HEK293 (cell line): ENCODE results near the gene ANKRD23.
"Not testable (repeated sequence)": the region's sequence is repeated elsewhere in the genome, so short reads cannot be mapped to it uniquely, and the experiment has no call there.

Experiments used
- CTCF ChIA-PET: fragments of 350-600 bp; formaldehyde crosslinking; extraction: SDS; loops from one replicate; lab custom pipeline; 2021; ENCODE audit warnings: antibody characterized with exemption; lab: Yijun Ruan, JAX
- POLR2A ChIA-PET: fragments of 300-600 bp; formaldehyde crosslinking; extraction: SDS; loops from one replicate; lab custom pipeline; 2020; ENCODE audit warnings: antibody characterized with exemption, inconsistent platforms; lab: Yijun Ruan, JAX
- H3K27ac ChIP-seq: fragments of 200-500 bp; sonication (Bioruptor generic); 2 replicates; pipeline ENCODE4 v1.5.1; 2014; ENCODE audit warnings: low read depth, low read length, control low read depth, inconsistent platforms; ENCODE audit errors: extremely low read depth
- H3K36me3 ChIP-seq, 2 experiments: fragments of 200-500 bp in 1 of 2; sonication (Bioruptor generic) in 1 of 2; 1 replicate in 1 of 2; 2 replicates in 1 of 2; pipeline ENCODE4 v1.5.1; 2014 to 2017; ENCODE audit warnings: inconsistent platforms in 2 of 2, low read length in 2 of 2; ENCODE audit not compliant: control insufficient read depth in 2 of 2, insufficient read depth in 1 of 2
- H3K4me1 ChIP-seq: fragments of 200-500 bp; sonication (Bioruptor generic); 2 replicates; pipeline ENCODE4 v1.5.1; 2014; ENCODE audit warnings: mild to moderate bottlenecking, low read length, inconsistent platforms; ENCODE audit not compliant: control insufficient read depth, insufficient read depth
- H3K4me3 ChIP-seq: 2 replicates; pipeline ENCODE4 v1.5.1; 2011; ENCODE audit warnings: low read depth, mild to moderate bottlenecking, control low read depth, low read length, moderate library complexity
- H3K9me3 ChIP-seq: fragments of 200-500 bp; sonication (Bioruptor generic); 2 replicates; pipeline ENCODE4 v1.5.1; 2014; ENCODE audit warnings: low read depth, low read length, inconsistent platforms; ENCODE audit not compliant: control insufficient read depth, insufficient read depth
- EGR2 ChIP-seq: fragments of 450-650 bp; formaldehyde crosslinking; IDR thresholded peaks from 2 replicates; pipeline ENCODE4 v1.5.1; 2016; ENCODE audit warnings: low read depth, missing biosample characterization, missing genetic modification characterization
- HOXC10 ChIP-seq: sonication (generic); formaldehyde crosslinking; IDR thresholded peaks from 2 replicates; pipeline ENCODE4 v1.8.1; 2023; ENCODE audit warnings: mild to moderate bottlenecking, missing genetic modification reagents
- OSR2 ChIP-seq: fragments of 450-650 bp; formaldehyde crosslinking; IDR thresholded peaks from 2 replicates; pipeline ENCODE4 v1.5.1; 2016; ENCODE audit warnings: missing biosample characterization, missing genetic modification characterization
- YY2 ChIP-seq: fragments of 450-650 bp; formaldehyde crosslinking; IDR thresholded peaks from 2 replicates; pipeline ENCODE4 v1.5.1; 2016; ENCODE audit warnings: missing biosample characterization, missing genetic modification characterization
- ZBTB20 ChIP-seq: fragments of 450-650 bp; formaldehyde crosslinking; IDR thresholded peaks from 2 replicates; pipeline ENCODE4 v1.5.1; 2016; ENCODE audit warnings: missing biosample characterization, missing genetic modification characterization
- ZBTB7A ChIP-seq: fragments of 450-650 bp; formaldehyde crosslinking; IDR thresholded peaks from 2 replicates; pipeline ENCODE4 v1.5.1; 2016; ENCODE audit warnings: low read depth, missing biosample characterization, missing genetic modification characterization
- ZNF10 ChIP-seq: fragments of 450-650 bp; formaldehyde crosslinking; IDR thresholded peaks from 2 replicates; pipeline ENCODE4 v1.5.1; 2017; ENCODE audit warnings: missing biosample characterization, missing genetic modification characterization
- ZNF155 ChIP-seq: fragments of 450-650 bp; formaldehyde crosslinking; IDR thresholded peaks from 2 replicates; pipeline ENCODE4 v1.5.1; 2016; ENCODE audit warnings: missing biosample characterization, missing genetic modification characterization
- ZNF16 ChIP-seq: fragments of 450-650 bp; formaldehyde crosslinking; IDR thresholded peaks from 2 replicates; pipeline ENCODE4 v1.5.1; 2016; ENCODE audit warnings: low read depth, missing biosample characterization, missing genetic modification characterization
- ZNF514 ChIP-seq: fragments of 450-650 bp; formaldehyde crosslinking; IDR thresholded peaks from 2 replicates; pipeline ENCODE4 v1.5.1; 2016; ENCODE audit warnings: missing biosample characterization, missing genetic modification characterization
- ZNF518A ChIP-seq: fragments of 450-650 bp; formaldehyde crosslinking; conservative IDR thresholded peaks from 2 replicates; pipeline ENCODE4 v1.5.1; 2016; ENCODE audit warnings: low read depth, missing biosample characterization, missing genetic modification characterization
- ZNF626 ChIP-seq: fragments of 450-650 bp; sonication (Bioruptor Pico); formaldehyde crosslinking; IDR thresholded peaks from 2 replicates; pipeline ENCODE4 v1.5.1; 2018; ENCODE audit warnings: missing biosample characterization, missing genetic modification characterization, inconsistent platforms
- ZNF664 ChIP-seq: fragments of 450-650 bp; formaldehyde crosslinking; IDR thresholded peaks from 2 replicates; pipeline ENCODE4 v1.5.1; 2016; ENCODE audit warnings: missing biosample characterization, missing genetic modification characterization
- ZNF76 ChIP-seq: fragments of 450-650 bp; formaldehyde crosslinking; IDR thresholded peaks from 2 replicates; pipeline ENCODE4; 2016; ENCODE audit warnings: low read depth, missing biosample characterization, missing genetic modification characterization, borderline replicate concordance
- ZNF776 ChIP-seq: fragments of 450-650 bp; formaldehyde crosslinking; IDR thresholded peaks from 2 replicates; pipeline ENCODE4 v1.5.0; 2017; ENCODE audit warnings: missing biosample characterization, missing genetic modification characterization, borderline replicate concordance
- TF ChIP-seq, protein P1 (sequence below): fragments of 450-650 bp; formaldehyde crosslinking; IDR thresholded peaks from 2 replicates; pipeline ENCODE4 v1.5.1; 2017; ENCODE audit warnings: missing biosample characterization, mild to moderate bottlenecking, missing genetic modification characterization, moderate library complexity

The ANKRD23 gene

DNA sequence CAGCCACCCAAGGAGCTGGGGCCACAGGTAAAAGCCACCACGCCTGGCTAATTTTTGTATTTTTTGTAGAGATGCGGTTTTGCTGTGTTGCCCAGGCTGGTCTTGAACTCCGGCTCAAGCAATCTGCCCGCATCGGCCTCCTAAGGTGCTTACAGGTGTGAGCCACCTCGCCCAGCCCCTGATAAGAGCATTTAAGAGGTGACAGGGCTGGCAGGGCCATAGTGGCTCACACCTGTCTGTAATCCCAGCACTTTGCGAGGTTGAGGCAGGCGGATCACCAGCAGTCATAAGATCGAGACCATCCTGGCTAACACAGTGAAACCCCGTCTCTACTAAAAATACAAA lies 36.7 kb downstream of the ANKRD23 start:
- ChIA-PET POLR2A (no interaction called here), CTCF (interaction anchor here (1.3 kb wide), 1 partner anchor 144 kb away, joined by 4 read pairs; no protein-coding TSS in a partner anchor)
- peaks cover 6 to 47% of the 10 kb centered on the region in 2 experiments; a peak in 2 of 3 replicates for H3K36me3 ChIP-seq
- H3K4me3 ChIP-seq = no peak overlapping the region
- no peaks in the 10 kb centered on the region for H3K4me1 ChIP-seq
- TF ChIP-seq ZNF776 (tag by site-specific recombination) (no peak), ZNF16 (tag by site-specific recombination) (no peak), ZNF76 (tag by site-specific recombination) (no peak), ZBTB20 (tag by site-specific recombination) (no peak), ZNF10 (no peak), ZBTB7A (tag by site-specific recombination) (no peak), ZNF664 (tag by site-specific recombination) (no peak), ZNF626 (tag by site-specific recombination) (no peak)
- TF ChIP-seq, protein P1, sequence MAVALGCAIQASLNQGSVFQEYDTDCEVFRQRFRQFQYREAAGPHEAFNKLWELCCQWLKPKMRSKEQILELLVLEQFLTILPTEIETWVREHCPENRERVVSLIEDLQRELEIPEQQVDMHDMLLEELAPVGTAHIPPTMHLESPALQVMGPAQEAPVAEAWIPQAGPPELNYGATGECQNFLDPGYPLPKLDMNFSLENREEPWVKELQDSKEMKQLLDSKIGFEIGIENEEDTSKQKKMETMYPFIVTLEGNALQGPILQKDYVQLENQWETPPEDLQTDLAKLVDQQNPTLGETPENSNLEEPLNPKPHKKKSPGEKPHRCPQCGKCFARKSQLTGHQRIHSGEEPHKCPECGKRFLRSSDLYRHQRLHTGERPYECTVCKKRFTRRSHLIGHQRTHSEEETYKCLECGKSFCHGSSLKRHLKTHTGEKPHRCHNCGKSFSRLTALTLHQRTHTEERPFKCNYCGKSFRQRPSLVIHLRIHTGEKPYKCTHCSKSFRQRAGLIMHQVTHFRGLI = no peak
- TF ChIP-seq, all 188 proteins: peak for 0
- H3K27ac ChIP-seq = no peak overlapping the region
- H3K9me3 ChIP-seq = no peaks in the 10 kb centered on the region

DNA sequence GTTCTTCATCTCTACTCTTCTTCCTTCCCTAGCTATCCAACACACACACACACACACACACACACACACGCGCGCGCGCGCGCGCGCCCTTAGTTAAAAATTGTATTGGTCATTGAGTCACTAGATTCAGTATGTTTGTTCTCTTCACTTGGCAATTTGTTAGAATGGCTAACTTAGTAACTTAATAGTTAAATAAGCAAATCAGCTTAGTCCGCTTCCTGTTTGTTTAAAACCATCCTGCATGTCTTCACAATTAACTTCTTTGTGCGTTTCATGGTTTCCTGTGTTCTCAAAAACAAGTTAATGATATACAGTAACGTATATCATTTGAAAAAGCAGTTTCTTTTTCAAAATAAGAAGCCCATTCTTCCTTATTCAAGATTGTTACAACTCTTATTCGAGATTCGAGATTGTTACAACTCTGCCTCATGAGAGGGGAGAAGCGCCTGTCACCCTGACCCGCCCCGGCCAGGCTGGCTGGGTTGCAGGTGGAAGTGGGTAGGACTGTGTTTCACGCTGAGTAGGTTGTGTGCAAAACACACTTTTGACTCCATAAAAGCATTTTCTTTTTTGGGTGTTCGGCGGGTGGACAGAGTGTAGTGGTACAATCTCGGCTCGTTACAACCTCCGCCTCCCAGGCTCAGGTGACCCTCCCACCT lies 37.2 kb downstream of the ANKRD23 start:
- Histone ChIP-seq H3K4me1 (no peaks in the 10 kb centered on the region), H3K4me3 (no peak overlapping the region), H3K36me3 (peaks cover 11 to 48% of the 10 kb centered on the region in 2 experiments; a peak in 2 of 3 replicates), H3K27ac (no peak overlapping the region), H3K9me3 (no peaks in the 10 kb centered on the region)
- TF ChIP-seq ZNF514 (no peak), YY2 (no peak), OSR2 (no peak), EGR2 (tag by site-specific recombination) (no peak), ZNF518A (no peak), ZNF155 (tag by site-specific recombination) (no peak), HOXC10 (CRISPR knock-in tag) (no peak)
- ChIA-PET POLR2A (no interaction called here), CTCF (interaction anchor here (0.7 to 1.3 kb wide), 3 partner anchors 8 to 145 kb away, joined by 3 to 5 read pairs (median 4); no protein-coding TSS in a partner anchor)

GRCh38 chr2:96805946-96806345 lies 37.9 kb downstream of the ANKRD23 start:
- CTCF ChIA-PET = interaction anchor here (0.6 to 0.8 kb wide), 3 partner anchors 9 to 597 kb away, joined by 3 to 5 read pairs (median 3); no protein-coding TSS in a partner anchor
- POLR2A ChIA-PET, H3K27ac ChIP-seq, H3K4me3 ChIP-seq, H3K9me3 ChIP-seq, H3K4me1 ChIP-seq: not testable (repeated sequence)
- H3K36me3 ChIP-seq = peaks cover 15 to 50% of the 10 kb centered on the region in 2 experiments; a peak in 2 of 3 replicates
